Neural progenitor cell (in vitro differentiated cells): ENCODE results near the gene C8A. TPM values are rescaled to one million over a fixed set of nuclear protein-coding genes. Genes with fewer than 3 reads are reported as not detected.

ENCODE experiments used
- DNase-seq: peaks from one replicate; pipeline ENCODE4 v3.0.0-alpha.2; 2016; ENCODE audit warnings: low spot score
- H2AFZ ChIP-seq: fragments of 200-600 bp; sonication (generic); replicated peaks from 2 replicates; pipeline ENCODE4 v1.6.1; 2016; ENCODE audit warnings: antibody characterized with exemption
- H3F3A ChIP-seq: fragments of 200-600 bp; sonication (generic); 2 replicates; pipeline ENCODE4 v1.6.1; 2016; ENCODE audit warnings: antibody characterized with exemption, low read depth
- H3K27ac ChIP-seq: fragments of 200-600 bp; sonication (generic); 2 replicates; pipeline ENCODE4 v1.5.1; 2016; ENCODE audit warnings: mild to moderate bottlenecking
- H3K27me3 ChIP-seq: fragments of 200-600 bp; sonication (generic); 2 replicates; pipeline ENCODE4 v1.6.1; 2016; ENCODE audit warnings: mild to moderate bottlenecking, moderate library complexity
- H3K36me3 ChIP-seq: fragments of 200-600 bp; sonication (generic); 2 replicates; pipeline ENCODE4 v1.5.1; 2016
- H3K4me1 ChIP-seq: fragments of 200-600 bp; sonication (generic); 2 replicates; pipeline ENCODE4 v1.6.1; 2016; ENCODE audit warnings: mixed run types
- H3K4me2 ChIP-seq: fragments of 200-600 bp; sonication (generic); 2 replicates; pipeline ENCODE4 v1.6.1; 2016
- H3K4me3 ChIP-seq: fragments of 200-600 bp; sonication (generic); 2 replicates; pipeline ENCODE4 v1.5.1; 2016
- H3K79me2 ChIP-seq: fragments of 200-600 bp; sonication (generic); 2 replicates; pipeline ENCODE4 v1.6.1; 2016; ENCODE audit warnings: low read depth
- H3K9ac ChIP-seq: fragments of 200-600 bp; sonication (generic); 2 replicates; pipeline ENCODE4 v1.6.1; 2016
- H3K9me3 ChIP-seq: fragments of 200-600 bp; sonication (generic); 2 replicates; pipeline ENCODE4 v1.5.1; 2016; ENCODE audit warnings: low read depth
- H4K20me1 ChIP-seq: fragments of 200-600 bp; sonication (generic); 2 replicates; pipeline ENCODE4 v1.6.1; 2016; ENCODE audit warnings: low read depth
- H3K27ac Mint-ChIP-seq: 3 replicates; pipeline ENCODE4 v1.8.0; 2021; ENCODE audit warnings: mixed read lengths
- H3K27me3 Mint-ChIP-seq: 2 replicates; pipeline ENCODE4 v1.8.0; 2022; ENCODE audit warnings: low read depth, mild to moderate bottlenecking, inconsistent platforms, moderate library complexity, mixed read lengths; ENCODE audit not compliant: insufficient read depth
- H3K36me3 Mint-ChIP-seq: 3 replicates; pipeline ENCODE4 v1.8.0; 2021; ENCODE audit warnings: mixed read lengths
- H3K4me1 Mint-ChIP-seq: 3 replicates; pipeline ENCODE4 v1.8.0; 2021; ENCODE audit warnings: mixed read lengths
- H3K4me3 Mint-ChIP-seq: 3 replicates; pipeline ENCODE4 v1.8.0; 2021; ENCODE audit warnings: mild to moderate bottlenecking, moderate library complexity, mixed read lengths
- H3K9me3 Mint-ChIP-seq: 3 replicates; pipeline ENCODE4 v1.8.0; 2020; ENCODE audit warnings: mixed read lengths
- CTCF ChIP-seq: fragments of 200-600 bp; sonication (generic); IDR thresholded peaks from 2 replicates; pipeline ENCODE4 v1.5.1; 2017; ENCODE audit warnings: antibody characterized with exemption, mild to moderate bottlenecking
- EZH2 ChIP-seq: fragments of 200-600 bp; sonication (generic); IDR thresholded peaks from 2 replicates; pipeline ENCODE4 v1.6.1; 2017; ENCODE audit warnings: antibody characterized with exemption, mild to moderate bottlenecking, moderate library complexity
- EZH2phosphoT487 ChIP-seq: fragments of 200-600 bp; sonication (generic); IDR thresholded peaks from 2 replicates; pipeline ENCODE4 v1.6.1; 2017; ENCODE audit warnings: antibody characterized with exemption
- total RNA-seq: library from RNA; depleted of rRNA; stranded (reverse); fragments of >200 nt; gene quantifications from 2 replicates; pipeline ENCODE4 v1.2.3, GENCODE V29; 2015; ENCODE audit warnings: low replicate concordance

C8A gene
- total RNA-seq, 1 donor from 2014 or later: not detected

- Histone ChIP-seq H3K27ac (no peak overlapping the region), H3K9me3 (no peaks in the 10 kb centered on the region), H3K9ac (no peak overlapping the region), H3K79me2 (no peaks in the 10 kb centered on the region), H3K36me3 (no peaks in the 10 kb centered on the region), H3K4me3 (no peak overlapping the region), H3K4me1 (peaks cover 9% of the 10 kb centered on the region), H4K20me1 (no peaks in the 10 kb centered on the region), H3K27me3 (no peaks in the 10 kb centered on the region), H3K4me2 (no peak overlapping the region), H2AFZ (no peak overlapping the region), H3F3A (peaks cover 3% of the 10 kb centered on the region)
- peaks cover 16% of the 10 kb centered on the region for H3K4me1 Mint-ChIP-seq
- H3K27ac Mint-ChIP-seq: no peak overlapping the region
- no peak for DNase-seq
- no peak for TF ChIP-seq EZH2phosphoT487
- no peak for TF ChIP-seq CTCF
- no peak for TF ChIP-seq EZH2
- no peak overlapping the region for H3K4me3 Mint-ChIP-seq
- peaks cover 5% of the 10 kb centered on the region for H3K27me3 Mint-ChIP-seq
- peaks cover 5% of the 10 kb centered on the region for H3K9me3 Mint-ChIP-seq
- no peaks in the 10 kb centered on the region for H3K36me3 Mint-ChIP-seq
Observed at GRCh38 chr1:56835657-56836056, 18.9 kb upstream of the C8A start.

- no peaks in the 10 kb centered on the region for H3K36me3 Mint-ChIP-seq
- H4K20me1 ChIP-seq: no peaks in the 10 kb centered on the region
- no peaks in the 10 kb centered on the region for H3K79me2 ChIP-seq
- H3K4me2 ChIP-seq: no peak overlapping the region
- TF ChIP-seq EZH2 (no peak), CTCF (no peak), EZH2phosphoT487 (no peak)
- H3K27me3 Mint-ChIP-seq: peaks cover 5% of the 10 kb centered on the region
- no peak overlapping the region for H3K4me3 Mint-ChIP-seq
- H3K4me3 ChIP-seq: no peak overlapping the region
- no peak overlapping the region for H2AFZ ChIP-seq
- H3K4me1 ChIP-seq: peaks cover 9% of the 10 kb centered on the region
- no peaks in the 10 kb centered on the region for H3K36me3 ChIP-seq
- no peak overlapping the region for H3K9ac ChIP-seq
- H3K9me3 Mint-ChIP-seq: peaks cover 5% of the 10 kb centered on the region
- H3K27me3 ChIP-seq: no peaks in the 10 kb centered on the region
- H3K27ac ChIP-seq: no peak overlapping the region
- no peaks in the 10 kb centered on the region for H3K9me3 ChIP-seq
- no peak overlapping the region for H3K27ac Mint-ChIP-seq
- no peak for DNase-seq
- peaks cover 16% of the 10 kb centered on the region for H3K4me1 Mint-ChIP-seq
- peaks cover 3% of the 10 kb centered on the region for H3F3A ChIP-seq
Observed at GRCh38 chr1:56836359-56836758, 18.2 kb upstream of the C8A start.

DNA sequence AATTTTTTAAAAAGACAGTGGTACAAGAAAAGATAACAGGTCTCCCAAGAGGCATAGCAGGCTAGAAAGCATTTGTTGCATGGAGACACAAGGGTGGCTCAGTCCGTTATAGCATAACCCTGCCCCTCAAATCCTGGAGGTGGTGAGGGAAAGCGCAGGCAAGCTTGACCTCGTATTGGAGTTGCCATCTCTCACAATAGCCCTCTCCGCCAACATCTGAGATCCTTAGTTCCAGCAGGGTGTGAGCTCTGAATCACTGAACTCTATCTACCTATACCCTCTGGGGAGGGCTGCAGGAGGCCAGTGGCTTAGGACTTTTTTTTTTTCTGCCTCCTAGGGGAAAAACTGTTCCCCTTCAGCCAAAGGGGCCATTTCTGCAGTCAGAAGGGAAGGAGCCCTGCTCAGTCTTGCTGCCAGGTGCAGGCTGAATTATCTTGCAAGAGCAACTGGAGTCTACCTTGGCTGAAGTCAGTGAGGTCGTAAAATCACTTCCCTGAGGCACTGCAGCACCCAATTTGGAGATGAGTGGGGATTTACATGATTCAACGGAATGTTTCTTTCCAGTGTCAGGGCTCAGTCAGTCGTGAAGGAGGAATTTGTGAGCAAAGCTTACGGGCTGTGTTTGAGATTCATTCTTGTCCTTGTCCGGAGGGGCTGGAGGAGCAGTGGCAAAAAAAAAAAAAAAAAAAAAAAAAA lies 17.2 kb upstream of the C8A start:
- H3K27ac Mint-ChIP-seq: no peak overlapping the region
- H3K4me1 Mint-ChIP-seq: peaks cover 9% of the 10 kb centered on the region
- no peaks in the 10 kb centered on the region for H3K27me3 ChIP-seq
- peaks cover 9% of the 10 kb centered on the region for H3K4me1 ChIP-seq
- TF ChIP-seq EZH2phosphoT487: no peak
- H3K27me3 Mint-ChIP-seq: peaks cover 6% of the 10 kb centered on the region
- H3F3A ChIP-seq: peaks cover 3% of the 10 kb centered on the region
- no peak overlapping the region for H3K4me3 Mint-ChIP-seq
- no peaks in the 10 kb centered on the region for H3K36me3 ChIP-seq
- H3K9me3 ChIP-seq: no peaks in the 10 kb centered on the region
- H3K27ac ChIP-seq: no peak overlapping the region
- no peaks in the 10 kb centered on the region for H4K20me1 ChIP-seq
- DNase-seq: peak; percentile 56
- no peaks in the 10 kb centered on the region for H3K36me3 Mint-ChIP-seq
- no peak overlapping the region for H3K9ac ChIP-seq
- no peak overlapping the region for H2AFZ ChIP-seq
- peaks cover 5% of the 10 kb centered on the region for H3K9me3 Mint-ChIP-seq
- H3K4me3 ChIP-seq: no peak overlapping the region
- no peaks in the 10 kb centered on the region for H3K79me2 ChIP-seq
- peak overlapping the region; percentile 20 for H3K4me2 ChIP-seq

- Histone ChIP-seq H3K9ac (no peak overlapping the region), H3K4me3 (no peak overlapping the region), H2AFZ (no peak overlapping the region), H3K27me3 (no peaks in the 10 kb centered on the region), H3K4me2 (no peak overlapping the region), H3K36me3 (no peaks in the 10 kb centered on the region), H3K79me2 (no peaks in the 10 kb centered on the region), H3K9me3 (no peaks in the 10 kb centered on the region), H3F3A (peaks cover 3% of the 10 kb centered on the region), H4K20me1 (no peaks in the 10 kb centered on the region), H3K27ac (no peak overlapping the region), H3K4me1 (peaks cover 9% of the 10 kb centered on the region)
- H3K27ac Mint-ChIP-seq: no peak overlapping the region
- DNase-seq: no peak
- H3K4me3 Mint-ChIP-seq: no peak overlapping the region
- peaks cover 9% of the 10 kb centered on the region for H3K4me1 Mint-ChIP-seq
- peaks cover 5% of the 10 kb centered on the region for H3K9me3 Mint-ChIP-seq
- peaks cover 6% of the 10 kb centered on the region for H3K27me3 Mint-ChIP-seq
- no peak for TF ChIP-seq EZH2
- TF ChIP-seq CTCF: no peak
- no peak for TF ChIP-seq EZH2phosphoT487
- no peaks in the 10 kb centered on the region for H3K36me3 Mint-ChIP-seq
Observed at GRCh38 chr1:56838759-56839158, 15.8 kb upstream of the C8A start.
